Heart left ventricle (tissue), 16 donors: ENCODE results near the gene NACAD. TPM values are rescaled to one million over a fixed set of nuclear protein-coding genes. Genes with fewer than 3 reads are reported as not detected.

ENCODE experiments used
- ATAC-seq, 4 donors: fragments of 200-7000 bp; cut with Tn5 transposase; one replicate each; pipeline ENCODE4 v1.9.1; 2020 to 2022; ENCODE audit warnings: moderate library complexity in 4 of 4, mild to moderate bottlenecking in 3 of 4, moderate number of reproducible peaks in 1 of 4
- DNase-seq, 5 donors: peaks; one replicate each; pipeline ENCODE4 v3.0.0-alpha.2; 2020
- H3K27ac ChIP-seq, 12 donors: fragments of 200-600 bp; sonication (generic) in 4 of 12; one replicate each; pipeline versions ENCODE4 v1.5.0 to v1.8.0; 2016 to 2022; ENCODE audit warnings: mild to moderate bottlenecking in 2 of 12
- H3K27me3 ChIP-seq, 9 donors: fragments of 200-600 bp; sonication (generic) in 2 of 9; one replicate each; pipeline versions ENCODE4 v1.5.1 to v1.8.0; 2016 to 2022; ENCODE audit warnings: mild to moderate bottlenecking in 3 of 9
- H3K36me3 ChIP-seq, 9 donors: fragments of 200-600 bp; sonication (generic) in 2 of 9; one replicate each; pipeline versions ENCODE4 v1.5.0 to v1.8.0; 2018 to 2022; ENCODE audit warnings: mild to moderate bottlenecking in 2 of 9
- H3K4me1 ChIP-seq, 12 donors: fragments of 200-600 bp; sonication (generic) in 4 of 12; one replicate each; pipeline versions ENCODE4 v1.5.0 to v1.8.0; 2016 to 2022; ENCODE audit warnings: mild to moderate bottlenecking in 3 of 12
- H3K4me3 ChIP-seq, 12 donors: fragments of 200-600 bp; sonication (generic) in 4 of 12; one replicate each; pipeline versions ENCODE4 v1.5.0 to v1.8.0; 2017 to 2022; ENCODE audit warnings: mild to moderate bottlenecking in 9 of 12, moderate library complexity in 4 of 12
- H3K9me3 ChIP-seq, 12 donors: fragments of 200-600 bp; sonication (generic) in 4 of 12; one replicate each; pipeline versions ENCODE4 v1.5.0 to v1.8.0; 2016 to 2022; ENCODE audit warnings: mild to moderate bottlenecking in 1 of 12
- CTCF ChIP-seq, 12 donors: fragments of 200-600 bp; sonication (generic) in 4 of 12; IDR thresholded peaks; one replicate each; pipeline versions ENCODE4 v1.5.0 to v1.8.0; 2018 to 2022; ENCODE audit warnings: antibody characterized with exemption in 12 of 12, mild to moderate bottlenecking in 5 of 12
- POLR2A ChIP-seq, 2 donors: fragments of 450-650 bp; IDR thresholded peaks; one replicate each; pipeline ENCODE4 v1.6.1; 2017; ENCODE audit warnings: antibody characterized with exemption in 2 of 2, mild to moderate bottlenecking in 2 of 2, moderate library complexity in 2 of 2
- WGBS, 4 donors: extraction: QIAGEN DNeasy Blood & Tissue Kit in 2 of 4; methylation state at CpG; one replicate each; pipeline versions ENCODE4 v1.1.5 to v1.1.7; 2013 to 2018; 5-methylcytosine and 5-hydroxymethylcytosine counted together
- intact Hi-C, 10 donors: fragments of 100-400 bp; cut with DNase I; formaldehyde crosslinking; loops; one replicate each; pipeline versions ENCODE4 v1.11.1 to v1.14.2; 2022
- polyA plus RNA-seq, 2 donors: library from polyadenylated mRNA; stranded (reverse); fragments of 200-250 nt; gene quantifications; one replicate each; pipeline ENCODE4 v1.2.3, GENCODE V29; 2013
- total RNA-seq, 9 donors: library from RNA; depleted of rRNA in 2 of 9; stranded (reverse); fragments of >200 nt in 2 of 9; fragmentation: NEBNext Ultra II Directional in 3 of 9; extraction: Animal tissue kit (Norgen Biotek cat#: 25700) in 3 of 9; gene quantifications; one replicate each; pipeline versions ENCODE4 v1.1.0 to v1.2.4, GENCODE V29; 2016 to 2023
- donor health status: ischemic (EF 13 %, LVEDD 7.1; RV severe dilation, severe dysfunction).
- donor health status: healthy with polysubstance abuse.
- donor health status: DM: no; HTN: yes; CAD: no.
- donor health status: DM: no; HTN: no; CAD: no.
- donor health status: ischemic (EF 25% LVEDD 6.9; RV normal size, moderate dysfunction).
- donor health status: ischemic (EF 25% LVEDD 5.7; RV mildly dilated, moderate dysfunction).
- donor health status: healthy.
- donor health status: DM: yes; HTN: yes; CAD: no.
- donor health status: ischemic (EF 35%, LVEDD 5.7; RV mildly dilated, moderate dysfunction).
- donor health status: nonischemic (EF 11% LVEDD 7.7; RV severe dilation, severe dysfunction).
- donor health status: DM: yes; HTN: yes; CAD: no.
- donor health status: PGD.
- donor health status: ischemic (EF 29% LVEDD 5.4; RV normal size, mild dysfunction).
- donor health status: nonischemic (EF 23%, LVEDD 6.1; RV moderate dilation, normal function).

The NACAD gene
- total and polyA plus RNA-seq, 11 donors, result 1.9 to 16.3 (median 5.3) TPM

- intact Hi-C loops, result no loop called here
- 85 to 92% (median 90%) methylated on average over 14 to 23 of the region's 23 CpGs for WGBS, 4 donors
- TF ChIP-seq POLR2A (IDR thresholded peaks at IDR 0.05), result no peak
- no peak for TF ChIP-seq CTCF (IDR thresholded peaks at IDR 0.05)
- Histone ChIP-seq H3K27ac (no peak overlapping the region), H3K4me1 (peaks cover 0 to 26% (median 5%) of the 10 kb centered on the region in 12 donors), H3K36me3 (no peaks in the 10 kb centered on the region), H3K9me3 (no peaks in the 10 kb centered on the region), H3K4me3 (no peak overlapping the region), H3K27me3 (peaks cover 0 to 19% (median 0%) of the 10 kb centered on the region in 9 donors)
- DNase-seq, result peak in 1 of 5 donors; percentile 14
- no peak for ATAC-seq
Measured at GRCh38 chr7:45085619-45086200, 3.1 kb downstream of the NACAD start.

GRCh38 chr7:45084901-45085618, 3.7 kb downstream of the NACAD start:
- Histone ChIP-seq H3K4me3 (no peak overlapping the region), H3K4me1 (peaks cover 0 to 26% (median 5%) of the 10 kb centered on the region in 12 donors), H3K36me3 (no peaks in the 10 kb centered on the region), H3K27me3 (peaks cover 0 to 19% (median 0%) of the 10 kb centered on the region in 9 donors), H3K9me3 (no peaks in the 10 kb centered on the region), H3K27ac (no peak overlapping the region)
- WGBS, 4 donors, result 77 to 83% (median 81%) methylated on average over 18 to 24 of the region's 24 CpGs
- DNase-seq (peak in 1 of 5 donors; percentile 18), ATAC-seq (no peak)
- intact Hi-C loops, result no loop called here
- TF ChIP-seq CTCF (IDR thresholded peaks at IDR 0.05), result no peak
- no peak for TF ChIP-seq POLR2A (IDR thresholded peaks at IDR 0.05)

- Histone ChIP-seq H3K4me1 (peaks cover 0 to 23% (median 3%) of the 10 kb centered on the region in 12 donors), H3K27ac (no peak overlapping the region), H3K9me3 (no peaks in the 10 kb centered on the region), H3K4me3 (no peak overlapping the region), H3K36me3 (no peaks in the 10 kb centered on the region), H3K27me3 (peaks cover 0 to 13% (median 0%) of the 10 kb centered on the region in 9 donors)
- 45 to 71% (median 64%) methylated on average over 2 to 5 of the region's 5 CpGs for WGBS, 4 donors
- no peak for TF ChIP-seq POLR2A (IDR thresholded peaks at IDR 0.05)
- no peak for TF ChIP-seq CTCF (IDR thresholded peaks at IDR 0.05)
- DNase-seq (peak in 1 of 5 donors; percentile 15), ATAC-seq (no peak)
- intact Hi-C loops, result no loop called here
Measured at GRCh38 chr7:45084336-45084735, 4.4 kb downstream of the NACAD start.

GRCh38 chr7:45082831-45083331, 5.9 kb downstream of the NACAD start:
- intact Hi-C loops, result no loop called here
- H3K27ac ChIP-seq, result no peak overlapping the region
- DNase-seq (no peak), ATAC-seq (no peak)
- H3K4me3 ChIP-seq, result no peak overlapping the region
- TF ChIP-seq POLR2A (IDR thresholded peaks at IDR 0.05) (no peak), CTCF (IDR thresholded peaks at IDR 0.05) (no peak)
- WGBS, 4 donors, result 62 to 83% (median 68%) methylated on average over 6 to 10 of the region's 10 CpGs
- peaks cover 0 to 1% (median 0%) of the 10 kb centered on the region in 9 donors for H3K36me3 ChIP-seq
- no peaks in the 10 kb centered on the region for H3K27me3 ChIP-seq
- no peaks in the 10 kb centered on the region for H3K9me3 ChIP-seq
- peaks cover 0 to 9% (median 0%) of the 10 kb centered on the region in 12 donors for H3K4me1 ChIP-seq
